ENCODE data around the gene NHLRC4. TPM values are rescaled to one million over a fixed set of nuclear protein-coding genes. Genes with fewer than 3 reads are reported as not detected.

NHLRC4 gene
- total RNA-seq, 2 donors from 2014 or later: 1.1 TPM

DNA sequence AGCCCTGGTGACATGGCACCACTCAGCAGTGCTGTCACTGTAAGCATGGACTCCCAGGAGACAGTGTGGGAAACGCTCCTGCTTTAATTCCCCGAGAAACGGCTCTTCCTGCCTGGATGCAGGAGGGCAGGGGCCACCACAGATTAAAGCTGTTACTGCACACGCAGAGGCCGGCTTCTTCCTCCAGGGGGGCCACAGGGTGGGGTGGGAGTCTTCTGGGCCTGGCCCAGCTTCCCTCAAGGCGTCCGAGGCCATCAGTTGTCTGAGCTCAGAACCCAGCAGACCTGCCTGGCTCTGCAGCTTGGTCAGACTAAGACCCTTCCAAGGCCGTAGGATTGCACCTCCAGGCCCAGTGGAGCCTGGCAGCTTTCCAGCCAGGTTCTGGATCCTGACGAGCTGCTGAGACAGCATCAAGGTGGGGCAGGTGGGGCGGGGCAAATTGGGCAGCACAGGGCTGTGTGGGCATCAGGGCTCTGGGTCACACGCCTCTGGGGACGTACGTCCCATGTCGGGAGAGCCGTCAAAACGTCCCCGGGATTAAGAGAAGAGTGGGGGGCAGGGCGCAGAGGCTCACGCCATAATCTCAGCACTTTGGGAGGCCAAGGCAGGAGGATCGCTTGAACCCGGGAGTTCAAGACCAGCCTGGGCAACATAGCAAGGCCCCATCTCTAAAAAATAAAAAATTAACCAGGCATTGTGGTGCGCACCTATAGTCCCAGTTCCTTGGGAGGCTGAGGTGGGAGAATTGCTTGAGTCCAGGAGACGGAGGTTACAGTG, 44.3 kb upstream of the NHLRC4 start:
- H3K4me3 Mint-ChIP-seq: no peak overlapping the region
- H3K27ac Mint-ChIP-seq: no peak overlapping the region
- peaks cover 6% of the 10 kb centered on the region for H3K36me3 Mint-ChIP-seq (ENCODE audit: low read depth)
- Histone ChIP-seq H3K36me3 (ENCODE audit: control insufficient read depth, insufficient read depth, low read length) (peaks cover 8% of the 10 kb centered on the region), H3K9ac (ENCODE audit: extremely low read depth, low read length, poor library complexity, severe bottlenecking) (no peak overlapping the region), H3K27ac (ENCODE audit: low read depth, low read length) (no peak overlapping the region), H3K9me3 (ENCODE audit: control insufficient read depth, low read length) (no peaks in the 10 kb centered on the region), H3K27me3 (ENCODE audit: control insufficient read depth, insufficient read depth, low read length, poor library complexity, severe bottlenecking) (no peaks in the 10 kb centered on the region), H3K4me1 (ENCODE audit: control insufficient read depth, insufficient read depth, low read length) (peaks cover 7% of the 10 kb centered on the region), H3K4me3 (ENCODE audit: low read length) (no peak overlapping the region)
- TF ChIP-seq, protein P1, sequence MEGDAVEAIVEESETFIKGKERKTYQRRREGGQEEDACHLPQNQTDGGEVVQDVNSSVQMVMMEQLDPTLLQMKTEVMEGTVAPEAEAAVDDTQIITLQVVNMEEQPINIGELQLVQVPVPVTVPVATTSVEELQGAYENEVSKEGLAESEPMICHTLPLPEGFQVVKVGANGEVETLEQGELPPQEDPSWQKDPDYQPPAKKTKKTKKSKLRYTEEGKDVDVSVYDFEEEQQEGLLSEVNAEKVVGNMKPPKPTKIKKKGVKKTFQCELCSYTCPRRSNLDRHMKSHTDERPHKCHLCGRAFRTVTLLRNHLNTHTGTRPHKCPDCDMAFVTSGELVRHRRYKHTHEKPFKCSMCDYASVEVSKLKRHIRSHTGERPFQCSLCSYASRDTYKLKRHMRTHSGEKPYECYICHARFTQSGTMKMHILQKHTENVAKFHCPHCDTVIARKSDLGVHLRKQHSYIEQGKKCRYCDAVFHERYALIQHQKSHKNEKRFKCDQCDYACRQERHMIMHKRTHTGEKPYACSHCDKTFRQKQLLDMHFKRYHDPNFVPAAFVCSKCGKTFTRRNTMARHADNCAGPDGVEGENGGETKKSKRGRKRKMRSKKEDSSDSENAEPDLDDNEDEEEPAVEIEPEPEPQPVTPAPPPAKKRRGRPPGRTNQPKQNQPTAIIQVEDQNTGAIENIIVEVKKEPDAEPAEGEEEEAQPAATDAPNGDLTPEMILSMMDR (conservative IDR thresholded peaks at IDR 0.05): no peak
- peaks cover 7% of the 10 kb centered on the region for H3K4me1 Mint-ChIP-seq
- no peaks in the 10 kb centered on the region for H3K9me3 Mint-ChIP-seq
- DNase-seq: peak; percentile 43
- WGBS, 2 experiments (ENCODE audit: insufficient coverage in 1 of 2, insufficient read length in 1 of 2): 90 to 94% methylated on average over 21 to 23 of the region's 23 CpGs
- no peaks in the 10 kb centered on the region for H3K27me3 Mint-ChIP-seq (ENCODE audit: insufficient read depth)

DNA sequence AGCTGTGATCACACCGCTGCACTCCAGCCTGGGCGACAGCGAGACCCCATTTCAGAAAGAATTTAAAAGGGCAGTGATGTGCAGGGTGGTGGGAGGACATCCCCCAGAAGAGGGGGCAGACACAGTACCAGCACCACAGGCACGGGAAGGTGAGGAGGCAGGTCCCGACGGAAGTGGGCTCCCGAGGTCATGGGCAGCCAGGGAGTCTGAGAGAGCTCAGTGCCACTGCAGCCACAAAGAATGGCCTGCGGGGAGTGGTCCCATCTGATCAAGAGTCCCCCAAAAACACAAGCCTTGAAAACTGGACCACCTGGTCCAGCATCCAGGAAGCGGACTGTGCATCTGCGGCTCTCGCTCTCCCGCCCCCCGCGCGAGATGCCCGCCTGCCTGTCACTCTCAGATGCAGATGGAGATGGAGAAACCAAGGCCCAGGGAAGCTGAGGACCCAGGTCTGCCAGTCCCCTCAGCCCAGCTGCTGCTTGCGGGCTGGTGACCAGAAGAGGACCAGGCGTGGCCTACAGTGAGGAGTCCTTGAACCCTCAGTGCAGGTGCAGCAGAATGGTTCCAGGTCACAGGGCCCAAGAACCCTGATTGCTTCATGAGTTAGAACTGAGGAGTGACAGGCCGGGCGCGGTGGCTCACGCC, 43.6 kb upstream of the NHLRC4 start:
- Mint-ChIP-seq H3K27ac (peak overlapping the region; percentile 48), H3K36me3 (ENCODE audit: low read depth) (peaks cover 6% of the 10 kb centered on the region), H3K4me3 (no peak overlapping the region), H3K27me3 (ENCODE audit: insufficient read depth) (no peaks in the 10 kb centered on the region), H3K9me3 (no peaks in the 10 kb centered on the region), H3K4me1 (peaks cover 7% of the 10 kb centered on the region)
- Histone ChIP-seq H3K4me3 (ENCODE audit: low read length) (no peak overlapping the region), H3K27ac (ENCODE audit: low read depth, low read length) (no peak overlapping the region), H3K9me3 (ENCODE audit: control insufficient read depth, low read length) (no peaks in the 10 kb centered on the region), H3K4me1 (ENCODE audit: control insufficient read depth, insufficient read depth, low read length) (peaks cover 7% of the 10 kb centered on the region), H3K9ac (ENCODE audit: extremely low read depth, low read length, poor library complexity, severe bottlenecking) (no peak overlapping the region), H3K36me3 (ENCODE audit: control insufficient read depth, insufficient read depth, low read length) (peaks cover 8% of the 10 kb centered on the region), H3K27me3 (ENCODE audit: control insufficient read depth, insufficient read depth, low read length, poor library complexity, severe bottlenecking) (no peaks in the 10 kb centered on the region)
- WGBS, 2 experiments (ENCODE audit: insufficient coverage in 1 of 2, insufficient read length in 1 of 2): 94 to 95% methylated on average over 21 to 22 of the region's 22 CpGs
- TF ChIP-seq, protein P1 (conservative IDR thresholded peaks at IDR 0.05): no peak
- no peak for DNase-seq

DNA sequence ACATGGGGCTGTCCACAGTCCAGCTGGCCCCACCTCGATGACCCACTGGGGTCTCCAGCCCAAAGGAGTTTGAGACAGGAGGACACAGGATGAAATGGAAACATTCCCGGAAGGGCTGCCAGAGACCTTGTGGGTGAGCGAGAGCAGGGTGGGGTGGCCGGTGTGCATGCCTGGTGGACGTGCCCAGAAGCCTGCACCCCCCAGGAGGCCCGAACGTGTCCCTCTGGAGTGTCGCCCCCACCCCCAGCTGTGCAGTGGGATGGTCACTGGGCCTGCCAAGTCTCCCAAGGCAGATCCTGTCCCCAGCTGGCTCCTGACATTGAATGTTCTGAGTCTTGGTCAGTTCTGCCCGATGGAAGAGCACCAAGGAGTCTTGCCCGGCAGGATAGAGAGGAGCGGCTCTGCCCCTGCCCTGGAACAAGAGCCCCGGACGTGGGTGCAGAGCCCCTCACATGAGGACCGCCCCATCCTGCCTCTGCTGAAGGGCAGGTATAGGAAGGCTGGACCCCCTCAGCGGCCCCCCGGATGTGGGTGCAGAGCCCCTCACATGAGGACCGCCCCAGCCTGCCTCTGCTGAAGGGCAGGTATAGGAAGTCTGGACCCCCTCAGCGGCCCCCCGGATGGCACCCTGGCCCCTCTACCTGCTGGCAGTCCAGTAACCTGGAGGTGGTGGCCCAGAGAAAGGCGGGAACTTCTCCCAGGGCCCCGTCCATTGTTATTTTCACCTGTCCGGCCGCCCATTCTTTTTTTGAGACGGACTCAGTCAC, 42.3 kb upstream of the NHLRC4 start:
- Histone ChIP-seq H3K36me3 (ENCODE audit: control insufficient read depth, insufficient read depth, low read length) (peaks cover 8% of the 10 kb centered on the region), H3K9me3 (ENCODE audit: control insufficient read depth, low read length) (no peaks in the 10 kb centered on the region), H3K4me1 (ENCODE audit: control insufficient read depth, insufficient read depth, low read length) (peaks cover 7% of the 10 kb centered on the region), H3K4me3 (ENCODE audit: low read length) (no peak overlapping the region), H3K27me3 (ENCODE audit: control insufficient read depth, insufficient read depth, low read length, poor library complexity, severe bottlenecking) (no peaks in the 10 kb centered on the region), H3K27ac (ENCODE audit: low read depth, low read length) (no peak overlapping the region), H3K9ac (ENCODE audit: extremely low read depth, low read length, poor library complexity, severe bottlenecking) (no peak overlapping the region)
- TF ChIP-seq, protein P1 (conservative IDR thresholded peaks at IDR 0.05): no peak
- no peaks in the 10 kb centered on the region for H3K9me3 Mint-ChIP-seq
- no peaks in the 10 kb centered on the region for H3K27me3 Mint-ChIP-seq (ENCODE audit: insufficient read depth)
- H3K27ac Mint-ChIP-seq: no peak overlapping the region
- no peak for DNase-seq
- 95 to 98% methylated on average over 14 to 24 of the region's 24 CpGs for WGBS, 2 experiments (ENCODE audit: insufficient coverage in 1 of 2, insufficient read length in 1 of 2)
- H3K4me3 Mint-ChIP-seq: no peak overlapping the region
- peaks cover 14% of the 10 kb centered on the region for H3K4me1 Mint-ChIP-seq
- H3K36me3 Mint-ChIP-seq (ENCODE audit: low read depth): peaks cover 5% of the 10 kb centered on the region
